Neural cell (in vitro differentiated cells): ENCODE results near the gene HOXB4.

Experiments
- TF ChIP-seq, protein P1 (sequence below): fragments of 450-650 bp; IDR thresholded peaks from 2 replicates; pipeline ENCODE4 v1.5.1; 2014; ENCODE audit warnings: antibody characterized with exemption, mild to moderate bottlenecking, moderate library complexity; ENCODE audit not compliant: poor library complexity, severe bottlenecking
- TF ChIP-seq, protein P2 (sequence below): IDR thresholded peaks from 2 replicates; pipeline ENCODE4 v1.6.1; 2012; ENCODE audit warnings: borderline replicate concordance

GRCh38 chr17:48589831-48590606, 11.9 kb upstream of the HOXB4 start, which contains the start of gene HOXB3:
- TF ChIP-seq, protein P1, sequence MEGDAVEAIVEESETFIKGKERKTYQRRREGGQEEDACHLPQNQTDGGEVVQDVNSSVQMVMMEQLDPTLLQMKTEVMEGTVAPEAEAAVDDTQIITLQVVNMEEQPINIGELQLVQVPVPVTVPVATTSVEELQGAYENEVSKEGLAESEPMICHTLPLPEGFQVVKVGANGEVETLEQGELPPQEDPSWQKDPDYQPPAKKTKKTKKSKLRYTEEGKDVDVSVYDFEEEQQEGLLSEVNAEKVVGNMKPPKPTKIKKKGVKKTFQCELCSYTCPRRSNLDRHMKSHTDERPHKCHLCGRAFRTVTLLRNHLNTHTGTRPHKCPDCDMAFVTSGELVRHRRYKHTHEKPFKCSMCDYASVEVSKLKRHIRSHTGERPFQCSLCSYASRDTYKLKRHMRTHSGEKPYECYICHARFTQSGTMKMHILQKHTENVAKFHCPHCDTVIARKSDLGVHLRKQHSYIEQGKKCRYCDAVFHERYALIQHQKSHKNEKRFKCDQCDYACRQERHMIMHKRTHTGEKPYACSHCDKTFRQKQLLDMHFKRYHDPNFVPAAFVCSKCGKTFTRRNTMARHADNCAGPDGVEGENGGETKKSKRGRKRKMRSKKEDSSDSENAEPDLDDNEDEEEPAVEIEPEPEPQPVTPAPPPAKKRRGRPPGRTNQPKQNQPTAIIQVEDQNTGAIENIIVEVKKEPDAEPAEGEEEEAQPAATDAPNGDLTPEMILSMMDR, result no peak
- TF ChIP-seq, protein P2, sequence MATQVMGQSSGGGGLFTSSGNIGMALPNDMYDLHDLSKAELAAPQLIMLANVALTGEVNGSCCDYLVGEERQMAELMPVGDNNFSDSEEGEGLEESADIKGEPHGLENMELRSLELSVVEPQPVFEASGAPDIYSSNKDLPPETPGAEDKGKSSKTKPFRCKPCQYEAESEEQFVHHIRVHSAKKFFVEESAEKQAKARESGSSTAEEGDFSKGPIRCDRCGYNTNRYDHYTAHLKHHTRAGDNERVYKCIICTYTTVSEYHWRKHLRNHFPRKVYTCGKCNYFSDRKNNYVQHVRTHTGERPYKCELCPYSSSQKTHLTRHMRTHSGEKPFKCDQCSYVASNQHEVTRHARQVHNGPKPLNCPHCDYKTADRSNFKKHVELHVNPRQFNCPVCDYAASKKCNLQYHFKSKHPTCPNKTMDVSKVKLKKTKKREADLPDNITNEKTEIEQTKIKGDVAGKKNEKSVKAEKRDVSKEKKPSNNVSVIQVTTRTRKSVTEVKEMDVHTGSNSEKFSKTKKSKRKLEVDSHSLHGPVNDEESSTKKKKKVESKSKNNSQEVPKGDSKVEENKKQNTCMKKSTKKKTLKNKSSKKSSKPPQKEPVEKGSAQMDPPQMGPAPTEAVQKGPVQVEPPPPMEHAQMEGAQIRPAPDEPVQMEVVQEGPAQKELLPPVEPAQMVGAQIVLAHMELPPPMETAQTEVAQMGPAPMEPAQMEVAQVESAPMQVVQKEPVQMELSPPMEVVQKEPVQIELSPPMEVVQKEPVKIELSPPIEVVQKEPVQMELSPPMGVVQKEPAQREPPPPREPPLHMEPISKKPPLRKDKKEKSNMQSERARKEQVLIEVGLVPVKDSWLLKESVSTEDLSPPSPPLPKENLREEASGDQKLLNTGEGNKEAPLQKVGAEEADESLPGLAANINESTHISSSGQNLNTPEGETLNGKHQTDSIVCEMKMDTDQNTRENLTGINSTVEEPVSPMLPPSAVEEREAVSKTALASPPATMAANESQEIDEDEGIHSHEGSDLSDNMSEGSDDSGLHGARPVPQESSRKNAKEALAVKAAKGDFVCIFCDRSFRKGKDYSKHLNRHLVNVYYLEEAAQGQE, result no peak
